Fibroblast of villous mesenchyme (primary cell): Measurements from ENCODE around the gene XRCC4. TPM values are rescaled to one million over a fixed set of nuclear protein-coding genes. Genes with fewer than 3 reads are reported as not detected.

Experiments used
- DNase-seq: peaks from one replicate; pipeline ENCODE4 v3.0.0-alpha.2; 2010; ENCODE audit warnings: low read depth
- H3K4me3 ChIP-seq: 2 replicates; pipeline ENCODE4 v1.5.1; 2011; ENCODE audit warnings: low read depth, mild to moderate bottlenecking, low read length
- CTCF ChIP-seq: IDR thresholded peaks from 2 replicates; pipeline ENCODE4 v1.5.1; 2012; ENCODE audit warnings: low read depth, mild to moderate bottlenecking, low read length; ENCODE audit not compliant: insufficient read depth
- total RNA-seq: library from RNA; depleted of rRNA; stranded (reverse); fragments of >200 nt; gene quantifications from 2 replicates; pipeline ENCODE4 v1.2.3, GENCODE V29; 2012

The XRCC4 gene
- total RNA-seq, 1 donor: 13.0 TPM

- TF ChIP-seq CTCF: no peak
- H3K4me3 ChIP-seq: no peak overlapping the region
- DNase-seq: no peak
These were observed 107.2 kb downstream of the XRCC4 start for GRCh38 chr5:83184534-83184933.

- TF ChIP-seq CTCF: no peak
- no peak for DNase-seq
- no peak overlapping the region for H3K4me3 ChIP-seq
These were observed 115.6 kb downstream of the XRCC4 start for GRCh38 chr5:83192947-83193346.

- no peak overlapping the region for H3K4me3 ChIP-seq
- DNase-seq: no peak
- TF ChIP-seq CTCF: no peak
These were observed 120.1 kb downstream of the XRCC4 start for GRCh38 chr5:83197326-83197967.

- no peak overlapping the region for H3K4me3 ChIP-seq
- peak; percentile 28 for DNase-seq
- no peak for TF ChIP-seq CTCF
These were observed 121.8 kb downstream of the XRCC4 start for GRCh38 chr5:83199126-83199525.

GRCh38 chr5:83204651-83205050 lies 127.3 kb downstream of the XRCC4 start:
- DNase-seq: no peak
- TF ChIP-seq CTCF: no peak

GRCh38 chr5:83209963-83210362 lies 132.6 kb downstream of the XRCC4 start:
- no peak for DNase-seq
- no peak for TF ChIP-seq CTCF
- H3K4me3 ChIP-seq: no peak overlapping the region

More at GRCh38 chr5:83204651-83205050, 127.3 kb downstream of the XRCC4 start:
- no peak overlapping the region for H3K4me3 ChIP-seq

- H3K4me3 ChIP-seq: no peak overlapping the region
- TF ChIP-seq CTCF: no peak
- no peak for DNase-seq
These were observed 141.7 kb downstream of the XRCC4 start for GRCh38 chr5:83219077-83219476.
